A549 (cell line): ENCODE data around the gene SLC39A11. TPM values are rescaled to one million over a fixed set of nuclear protein-coding genes. Genes with fewer than 3 reads are reported as not detected.

Source experiments
- ATAC-seq, 2 experiments: fragments of 200-7000 bp in 1 of 2; fragments of >200 bp in 1 of 2; cut with Nextera tagmentation in 1 of 2; cut with Tn5 transposase in 1 of 2; 3 replicates each; pipeline versions ENCODE4 v1.8.0 to v1.9.1; 2018 to 2020; ENCODE audit warnings: mild to moderate bottlenecking in 1 of 2, moderate library complexity in 1 of 2
- CTCF ChIA-PET: fragments of 300-600 bp; sonication (Branson Sonifier 250); formaldehyde crosslinking; extraction: SDS; loops from one replicate; lab custom pipeline; 2021; ENCODE audit warnings: antibody characterized with exemption, inconsistent platforms; lab: Yijun Ruan, JAX
- POLR2A ChIA-PET: fragments of 350-600 bp; formaldehyde crosslinking; extraction: SDS; loops from one replicate; lab custom pipeline; 2021; ENCODE audit warnings: antibody characterized with exemption, inconsistent platforms; lab: Yijun Ruan, JAX
- DNase-seq, 2 experiments: peaks; one replicate each; pipeline versions ENCODE4 v3.0.0 to v3.0.0-alpha.2; 2011 to 2016; ENCODE audit warnings: low read depth in 1 of 2, low spot score in 1 of 2
- FAIRE-seq: peaks from 2 replicates; lab custom pipeline; 2011; peaks lifted over from hg19 to GRCh38; lab: Jason Lieb, UNC
- H3K27ac ChIP-seq, 2 experiments: fragments of >200 bp; sonication (Bioruptor Twin); formaldehyde crosslinking; 3 replicates each; pipeline ENCODE4 v1.5.1; 2016 to 2017
- H3K4me1 ChIP-seq: fragments of >200 bp; sonication (Bioruptor Twin); formaldehyde crosslinking; 3 replicates; pipeline ENCODE4 v1.6.1; 2016
- H3K4me2 ChIP-seq: fragments of >200 bp; sonication (Bioruptor Twin); formaldehyde crosslinking; 3 replicates; pipeline ENCODE4 v1.6.1; 2016
- H3K4me3 ChIP-seq: fragments of >200 bp; sonication (Bioruptor Twin); formaldehyde crosslinking; 3 replicates; pipeline ENCODE4 v1.5.1; 2016
- H3K9me3 ChIP-seq: fragments of >200 bp; sonication (Bioruptor Twin); formaldehyde crosslinking; 3 replicates; pipeline ENCODE4 v1.6.1; 2016
- CBX2 ChIP-seq: fragments of 200-600 bp; sonication (generic); IDR thresholded peaks from 2 replicates; pipeline ENCODE4 v1.6.1; 2016; ENCODE audit warnings: low read depth, mild to moderate bottlenecking, borderline replicate concordance
- FOSB ChIP-seq: fragments of 250-450 bp; sonication (Bioruptor Pico); IDR thresholded peaks from 2 replicates; pipeline ENCODE4 v1.5.0; 2020; ENCODE audit warnings: mild to moderate bottlenecking, moderate library complexity
- FOSL2 ChIP-seq, 2 experiments: fragments of 450-650 bp in 1 of 2; fragments of >200 bp in 1 of 2; sonication (Bioruptor Twin) in 1 of 2; formaldehyde crosslinking; IDR thresholded peaks; 2 replicates each; pipeline versions ENCODE4 v1.5.0 to v1.6.1; 2016 to 2020; ENCODE audit warnings: mild to moderate bottlenecking in 1 of 2, moderate library complexity in 1 of 2
- HDAC2 ChIP-seq: fragments of 200-600 bp; sonication (generic); IDR thresholded peaks from 2 replicates; pipeline ENCODE4 v1.6.1; 2016
- HOXB5 ChIP-seq: fragments of 250-450 bp; sonication (Bioruptor Pico); IDR thresholded peaks from 2 replicates; pipeline ENCODE4 v1.5.0; 2020; ENCODE audit warnings: mild to moderate bottlenecking, moderate library complexity
- KDM5A ChIP-seq: fragments of 200-600 bp; sonication (generic); IDR thresholded peaks from 2 replicates; pipeline ENCODE4 v1.6.1; 2016; ENCODE audit warnings: antibody characterized with exemption, mild to moderate bottlenecking
- MYC ChIP-seq: IDR thresholded peaks from 2 replicates; pipeline ENCODE4 v1.6.1; 2012; ENCODE audit warnings: mild to moderate bottlenecking, inconsistent platforms, low read length, improper control_type of control experiment, borderline replicate concordance
- NFE2L2 ChIP-seq: fragments of 150-350 bp; conservative IDR thresholded peaks from 2 replicates; pipeline ENCODE4 v1.6.1; 2014; ENCODE audit warnings: low read length
- NR3C1 ChIP-seq: fragments of >200 bp; sonication (Bioruptor Twin); formaldehyde crosslinking; IDR thresholded peaks from 3 replicates; pipeline ENCODE4 v1.6.1; 2017
- PHF8 ChIP-seq: fragments of 200-600 bp; sonication (generic); IDR thresholded peaks from 2 replicates; pipeline ENCODE4 v1.6.1; 2016; ENCODE audit warnings: low read depth, mild to moderate bottlenecking, antibody characterized with exemption, moderate library complexity, borderline replicate concordance
- POLR2AphosphoS2 ChIP-seq: conservative IDR thresholded peaks from 2 replicates; pipeline ENCODE4 v1.6.1; 2012; ENCODE audit warnings: low read length, improper control_type of control experiment, inconsistent platforms
- RAD21 ChIP-seq, 2 experiments: fragments of >200 bp in 1 of 2; sonication (Bioruptor Twin) in 1 of 2; formaldehyde crosslinking in 1 of 2; IDR thresholded peaks in 1 of 2; conservative IDR thresholded peaks in 1 of 2; 2 replicates in 1 of 2; 3 replicates in 1 of 2; pipeline ENCODE4 v1.6.1; 2012 to 2018; ENCODE audit warnings: inconsistent platforms in 1 of 2
- RCOR1 ChIP-seq: fragments of 150-350 bp; IDR thresholded peaks from 2 replicates; pipeline ENCODE4 v1.6.1; 2014; ENCODE audit warnings: antibody characterized with exemption, low read length, low read depth
- RFX5 ChIP-seq: fragments of 450-650 bp; IDR thresholded peaks from 2 replicates; pipeline ENCODE4 v1.7.1; 2014; ENCODE audit warnings: antibody characterized with exemption, mild to moderate bottlenecking, moderate library complexity
- SREBF2 ChIP-seq: fragments of 450-650 bp; IDR thresholded peaks from 2 replicates; pipeline ENCODE4 v1.6.1; 2014; ENCODE audit warnings: mild to moderate bottlenecking, moderate library complexity
- ZFP36 ChIP-seq: fragments of 450-650 bp; IDR thresholded peaks from 2 replicates; pipeline ENCODE4 v1.6.1; 2014; ENCODE audit warnings: borderline replicate concordance; ENCODE audit not compliant: partially characterized antibody
- ZSCAN20 ChIP-seq: fragments of 250-450 bp; sonication (Bioruptor Pico); IDR thresholded peaks from 2 replicates; pipeline ENCODE4 v1.8.0; 2022; ENCODE audit warnings: mild to moderate bottlenecking, moderate library complexity
- WGBS: methylation state at CpG from one replicate; pipeline ENCODE4 v1.1.6; 2017; ENCODE audit errors: missing lambda C conversion rate; 5-methylcytosine and 5-hydroxymethylcytosine counted together
- polyA plus RNA-seq, 4 experiments: library from polyadenylated mRNA; depleted of rRNA in 3 of 4; stranded (reverse); fragments of >200 nt; fragmentation: RNase III in 1 of 4; extraction: RNeasy Plus Mini Kit Qiagen cat#74134 plus additional on column Dnase treatment in 1 of 4; gene quantifications; 2 replicates in 3 of 4; 3 replicates in 1 of 4; pipeline ENCODE4 v1.2.3, GENCODE V29; 2011 to 2017
- TF ChIP-seq, protein P1 (sequence below): fragments of >200 bp; sonication (Bioruptor Twin); formaldehyde crosslinking; IDR thresholded peaks from 2 replicates; pipeline ENCODE4 v1.6.1; 2016
- TF ChIP-seq, protein P2 (sequence below): fragments of 250-450 bp; sonication (Bioruptor Pico); IDR thresholded peaks from 2 replicates; pipeline ENCODE4 v1.5.0; 2021; ENCODE audit warnings: mild to moderate bottlenecking, moderate library complexity, borderline replicate concordance
- TF ChIP-seq, protein P3 (sequence below): fragments of 450-650 bp; IDR thresholded peaks from 2 replicates; pipeline ENCODE4 v1.6.1; 2014; ENCODE audit warnings: antibody characterized with exemption
- TF ChIP-seq, protein P4 (sequence below): fragments of 150-350 bp; IDR thresholded peaks from 2 replicates; pipeline ENCODE4 v1.6.1; 2014; ENCODE audit warnings: low read depth, mild to moderate bottlenecking, low read length
- TF ChIP-seq, protein P5 (sequence below): fragments of 250-450 bp; sonication (Bioruptor Pico); IDR thresholded peaks from 2 replicates; pipeline ENCODE4 v1.5.0; 2020; ENCODE audit warnings: low read depth, mild to moderate bottlenecking, moderate library complexity
- TF ChIP-seq, protein P6 (sequence below): fragments of >200 bp; sonication (Bioruptor Twin); formaldehyde crosslinking; IDR thresholded peaks from 3 replicates; pipeline ENCODE4 v1.5.1; 2016

The SLC39A11 gene
- polyA plus RNA-seq, 2 of the 4 experiments (the other 2 are of a cell fraction): 18.4 to 25.2 TPM

DNA sequence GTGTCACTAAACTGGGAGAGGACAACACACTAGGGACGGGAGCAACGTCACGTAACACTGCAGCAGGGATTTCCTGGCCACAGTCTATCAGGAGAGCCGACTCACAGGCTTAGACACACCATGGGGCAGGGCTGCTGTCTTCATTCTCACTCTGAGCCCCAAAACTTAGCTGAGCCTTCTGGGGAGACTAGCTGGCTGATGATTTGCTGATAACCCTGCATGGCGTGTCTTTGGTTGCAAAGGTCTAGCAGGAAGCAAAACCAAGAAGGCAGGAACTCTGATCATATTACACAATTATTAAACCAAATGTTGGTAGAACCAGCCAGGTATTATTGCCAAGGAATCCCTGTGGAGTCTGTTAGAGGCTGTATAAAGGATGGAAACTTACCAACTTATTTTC, 345.0 kb downstream of the SLC39A11 start:
- H3K9me3 ChIP-seq: no peaks in the 10 kb centered on the region
- ATAC-seq (no peak), DNase-seq (no peak), FAIRE-seq (no peak)
- 88% methylated on average over 5 of the region's 5 CpGs for WGBS
- no peak overlapping the region for H3K27ac ChIP-seq
- no peak for TF ChIP-seq CBX2
- TF ChIP-seq FOSL2 (IDR thresholded peaks at IDR 0.05): no peak
- TF ChIP-seq FOSL2 (CRISPR knock-in tag; IDR thresholded peaks at IDR 0.05): no peak
- no peak for TF ChIP-seq POLR2AphosphoS2
- TF ChIP-seq, protein P1, sequence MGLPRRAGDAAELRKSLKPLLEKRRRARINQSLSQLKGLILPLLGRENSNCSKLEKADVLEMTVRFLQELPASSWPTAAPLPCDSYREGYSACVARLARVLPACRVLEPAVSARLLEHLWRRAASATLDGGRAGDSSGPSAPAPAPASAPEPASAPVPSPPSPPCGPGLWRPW: no peak
- TF ChIP-seq, protein P2, sequence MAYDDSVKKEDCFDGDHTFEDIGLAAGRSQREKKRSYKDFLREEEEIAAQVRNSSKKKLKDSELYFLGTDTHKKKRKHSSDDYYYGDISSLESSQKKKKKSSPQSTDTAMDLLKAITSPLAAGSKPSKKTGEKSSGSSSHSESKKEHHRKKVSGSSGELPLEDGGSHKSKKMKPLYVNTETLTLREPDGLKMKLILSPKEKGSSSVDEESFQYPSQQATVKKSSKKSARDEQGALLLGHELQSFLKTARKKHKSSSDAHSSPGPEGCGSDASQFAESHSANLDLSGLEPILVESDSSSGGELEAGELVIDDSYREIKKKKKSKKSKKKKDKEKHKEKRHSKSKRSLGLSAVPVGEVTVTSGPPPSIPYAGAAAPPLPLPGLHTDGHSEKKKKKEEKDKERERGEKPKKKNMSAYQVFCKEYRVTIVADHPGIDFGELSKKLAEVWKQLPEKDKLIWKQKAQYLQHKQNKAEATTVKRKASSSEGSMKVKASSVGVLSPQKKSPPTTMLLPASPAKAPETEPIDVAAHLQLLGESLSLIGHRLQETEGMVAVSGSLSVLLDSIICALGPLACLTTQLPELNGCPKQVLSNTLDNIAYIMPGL (CRISPR knock-in tag): no peak
- no peak for TF ChIP-seq RFX5
- TF ChIP-seq, protein P3, sequence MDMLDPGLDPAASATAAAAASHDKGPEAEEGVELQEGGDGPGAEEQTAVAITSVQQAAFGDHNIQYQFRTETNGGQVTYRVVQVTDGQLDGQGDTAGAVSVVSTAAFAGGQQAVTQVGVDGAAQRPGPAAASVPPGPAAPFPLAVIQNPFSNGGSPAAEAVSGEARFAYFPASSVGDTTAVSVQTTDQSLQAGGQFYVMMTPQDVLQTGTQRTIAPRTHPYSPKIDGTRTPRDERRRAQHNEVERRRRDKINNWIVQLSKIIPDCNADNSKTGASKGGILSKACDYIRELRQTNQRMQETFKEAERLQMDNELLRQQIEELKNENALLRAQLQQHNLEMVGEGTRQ: no peak
- TF ChIP-seq, protein P4, sequence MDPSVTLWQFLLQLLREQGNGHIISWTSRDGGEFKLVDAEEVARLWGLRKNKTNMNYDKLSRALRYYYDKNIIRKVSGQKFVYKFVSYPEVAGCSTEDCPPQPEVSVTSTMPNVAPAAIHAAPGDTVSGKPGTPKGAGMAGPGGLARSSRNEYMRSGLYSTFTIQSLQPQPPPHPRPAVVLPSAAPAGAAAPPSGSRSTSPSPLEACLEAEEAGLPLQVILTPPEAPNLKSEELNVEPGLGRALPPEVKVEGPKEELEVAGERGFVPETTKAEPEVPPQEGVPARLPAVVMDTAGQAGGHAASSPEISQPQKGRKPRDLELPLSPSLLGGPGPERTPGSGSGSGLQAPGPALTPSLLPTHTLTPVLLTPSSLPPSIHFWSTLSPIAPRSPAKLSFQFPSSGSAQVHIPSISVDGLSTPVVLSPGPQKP: no peak
- no peak for TF ChIP-seq NR3C1
- no peak overlapping the region for H3K4me3 ChIP-seq
- H3K4me2 ChIP-seq: no peak overlapping the region
- POLR2A ChIA-PET: no interaction called here
- CTCF ChIA-PET: interaction anchor here (0.8 to 2.3 kb wide), 8 partner anchors 11 to 622 kb away, joined by 3 to 7 read pairs (median 4); no protein-coding TSS in a partner anchor
- H3K4me1 ChIP-seq: no peaks in the 10 kb centered on the region

DNA sequence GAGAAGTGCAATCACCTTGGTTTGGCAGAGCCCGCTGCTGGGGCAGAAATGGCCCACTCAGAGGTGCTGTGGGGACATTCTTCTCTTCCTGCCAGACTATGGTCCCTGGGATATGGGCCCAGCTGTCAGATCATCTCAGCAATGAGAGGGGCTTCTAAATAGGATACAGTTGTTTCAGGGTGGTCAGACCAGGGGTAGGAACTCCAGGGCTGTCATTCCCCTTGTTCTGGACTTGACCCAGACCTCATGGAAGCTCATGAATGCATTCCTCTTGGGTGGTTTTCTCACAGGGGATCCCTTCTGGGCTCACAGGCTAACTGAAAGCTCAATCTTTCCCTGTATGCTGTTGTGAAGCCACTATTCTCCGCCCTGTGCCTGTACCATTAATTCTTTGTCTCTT, 347.2 kb downstream of the SLC39A11 start:
- Histone ChIP-seq H3K27ac (no peak overlapping the region), H3K4me2 (no peak overlapping the region), H3K4me1 (no peaks in the 10 kb centered on the region), H3K4me3 (no peak overlapping the region), H3K9me3 (no peaks in the 10 kb centered on the region)
- ChIA-PET POLR2A (no interaction called here), CTCF (interaction anchor here (0.6 to 7.5 kb wide), 3 partner anchors 19 to 387 kb away, joined by 3 to 61 read pairs (median 7); no protein-coding TSS in a partner anchor)
- 92% methylated on average over 2 of the region's 2 CpGs for WGBS
- DNase-seq (no peak), FAIRE-seq (no peak), ATAC-seq (no peak)
- TF ChIP-seq RCOR1 (no peak), HOXB5 (CRISPR knock-in tag) (no peak), ZSCAN20 (CRISPR knock-in tag) (no peak), RAD21 (conservative IDR thresholded peaks at IDR 0.05 in 1 of 2, IDR thresholded peaks at IDR 0.05 in 1 of 2) (no peak), KDM5A (no peak), PHF8 (no peak), CBX2 (no peak), NFE2L2 (no peak)
- TF ChIP-seq, protein P5, sequence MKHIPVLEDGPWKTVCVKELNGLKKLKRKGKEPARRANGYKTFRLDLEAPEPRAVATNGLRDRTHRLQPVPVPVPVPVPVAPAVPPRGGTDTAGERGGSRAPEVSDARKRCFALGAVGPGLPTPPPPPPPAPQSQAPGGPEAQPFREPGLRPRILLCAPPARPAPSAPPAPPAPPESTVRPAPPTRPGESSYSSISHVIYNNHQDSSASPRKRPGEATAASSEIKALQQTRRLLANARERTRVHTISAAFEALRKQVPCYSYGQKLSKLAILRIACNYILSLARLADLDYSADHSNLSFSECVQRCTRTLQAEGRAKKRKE: no peak

DNA sequence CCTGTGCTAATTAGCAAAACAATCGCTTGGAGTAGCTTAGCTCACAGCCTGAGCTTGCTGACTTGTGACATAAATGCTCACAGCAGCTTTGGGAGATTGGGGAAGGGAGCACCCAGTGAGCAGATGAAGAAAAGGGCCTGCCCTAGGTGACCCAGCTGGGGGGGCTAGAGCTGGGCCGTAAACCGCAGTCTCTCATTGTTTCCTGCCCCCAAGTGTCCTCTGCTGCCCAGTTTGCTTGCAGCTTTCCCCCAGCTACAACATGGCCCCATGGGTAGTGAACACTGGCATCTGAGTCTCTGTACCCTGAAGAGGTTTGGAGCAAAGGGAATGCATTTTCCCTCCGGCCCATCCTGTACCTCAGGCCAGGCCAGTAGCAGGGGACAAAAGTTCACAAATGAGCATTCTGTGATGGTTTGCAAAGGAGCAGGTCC, 349.4 kb downstream of the SLC39A11 start:
- no peak overlapping the region for H3K4me2 ChIP-seq
- no peaks in the 10 kb centered on the region for H3K4me1 ChIP-seq
- H3K4me3 ChIP-seq: no peak overlapping the region
- DNase-seq: no peak
- no peak for TF ChIP-seq SREBF2
- TF ChIP-seq MYC: no peak
- TF ChIP-seq FOSB (CRISPR knock-in tag): no peak
- no peak for TF ChIP-seq ZFP36
- TF ChIP-seq HDAC2: no peak
- TF ChIP-seq, protein P6, sequence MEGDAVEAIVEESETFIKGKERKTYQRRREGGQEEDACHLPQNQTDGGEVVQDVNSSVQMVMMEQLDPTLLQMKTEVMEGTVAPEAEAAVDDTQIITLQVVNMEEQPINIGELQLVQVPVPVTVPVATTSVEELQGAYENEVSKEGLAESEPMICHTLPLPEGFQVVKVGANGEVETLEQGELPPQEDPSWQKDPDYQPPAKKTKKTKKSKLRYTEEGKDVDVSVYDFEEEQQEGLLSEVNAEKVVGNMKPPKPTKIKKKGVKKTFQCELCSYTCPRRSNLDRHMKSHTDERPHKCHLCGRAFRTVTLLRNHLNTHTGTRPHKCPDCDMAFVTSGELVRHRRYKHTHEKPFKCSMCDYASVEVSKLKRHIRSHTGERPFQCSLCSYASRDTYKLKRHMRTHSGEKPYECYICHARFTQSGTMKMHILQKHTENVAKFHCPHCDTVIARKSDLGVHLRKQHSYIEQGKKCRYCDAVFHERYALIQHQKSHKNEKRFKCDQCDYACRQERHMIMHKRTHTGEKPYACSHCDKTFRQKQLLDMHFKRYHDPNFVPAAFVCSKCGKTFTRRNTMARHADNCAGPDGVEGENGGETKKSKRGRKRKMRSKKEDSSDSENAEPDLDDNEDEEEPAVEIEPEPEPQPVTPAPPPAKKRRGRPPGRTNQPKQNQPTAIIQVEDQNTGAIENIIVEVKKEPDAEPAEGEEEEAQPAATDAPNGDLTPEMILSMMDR: no peak
- TF ChIP-seq, all 56 proteins: peak for 0
- ChIA-PET POLR2A (no interaction called here), CTCF (interaction anchor here (0.9 to 7.5 kb wide), 8 partner anchors 12 to 512 kb away, joined by 3 to 61 read pairs (median 4); no protein-coding TSS in a partner anchor)
- ATAC-seq: peak in 1 of 2 experiments; percentile 25; a peak in 1 of 6 replicates
- FAIRE-seq: no peak
- H3K27ac ChIP-seq: no peak overlapping the region
- H3K9me3 ChIP-seq: no peaks in the 10 kb centered on the region
- 91% methylated on average over 4 of the region's 4 CpGs for WGBS
